ENCODE results near the gene ARHGEF28. TPM values are rescaled to one million over a fixed set of nuclear protein-coding genes. Genes with fewer than 3 reads are reported as not detected.

Gene ARHGEF28
- total RNA-seq, 1 donor from 2014 or later: 0.93 TPM

DNA sequence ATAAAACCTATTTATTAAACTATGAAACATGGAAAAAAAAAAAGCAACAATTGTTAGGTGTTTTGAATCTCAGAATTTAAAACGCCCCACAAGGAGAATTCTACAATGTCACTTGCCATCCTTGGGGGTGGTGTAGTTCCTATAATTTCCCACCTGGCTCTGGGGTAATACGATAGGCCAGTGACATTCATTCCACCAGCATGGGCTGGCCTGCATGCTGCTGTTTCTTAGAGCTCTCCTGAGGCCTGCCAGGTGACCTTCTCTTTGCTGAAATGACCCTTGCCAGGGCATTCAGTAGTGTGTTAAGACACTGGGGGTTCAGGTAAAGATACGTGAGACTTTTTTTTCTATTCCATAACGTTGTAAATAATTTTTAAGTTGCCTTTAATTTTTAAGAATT, 10.0 kb upstream of the ARHGEF28 start:
- H3K36me3 Mint-ChIP-seq (ENCODE audit: low read depth): no peaks in the 10 kb centered on the region
- no peak overlapping the region for H3K27ac Mint-ChIP-seq (ENCODE audit: unreplicated experiment)
- TF ChIP-seq, protein P1, sequence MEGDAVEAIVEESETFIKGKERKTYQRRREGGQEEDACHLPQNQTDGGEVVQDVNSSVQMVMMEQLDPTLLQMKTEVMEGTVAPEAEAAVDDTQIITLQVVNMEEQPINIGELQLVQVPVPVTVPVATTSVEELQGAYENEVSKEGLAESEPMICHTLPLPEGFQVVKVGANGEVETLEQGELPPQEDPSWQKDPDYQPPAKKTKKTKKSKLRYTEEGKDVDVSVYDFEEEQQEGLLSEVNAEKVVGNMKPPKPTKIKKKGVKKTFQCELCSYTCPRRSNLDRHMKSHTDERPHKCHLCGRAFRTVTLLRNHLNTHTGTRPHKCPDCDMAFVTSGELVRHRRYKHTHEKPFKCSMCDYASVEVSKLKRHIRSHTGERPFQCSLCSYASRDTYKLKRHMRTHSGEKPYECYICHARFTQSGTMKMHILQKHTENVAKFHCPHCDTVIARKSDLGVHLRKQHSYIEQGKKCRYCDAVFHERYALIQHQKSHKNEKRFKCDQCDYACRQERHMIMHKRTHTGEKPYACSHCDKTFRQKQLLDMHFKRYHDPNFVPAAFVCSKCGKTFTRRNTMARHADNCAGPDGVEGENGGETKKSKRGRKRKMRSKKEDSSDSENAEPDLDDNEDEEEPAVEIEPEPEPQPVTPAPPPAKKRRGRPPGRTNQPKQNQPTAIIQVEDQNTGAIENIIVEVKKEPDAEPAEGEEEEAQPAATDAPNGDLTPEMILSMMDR (conservative IDR thresholded peaks at IDR 0.05): no peak
- H3K4me3 Mint-ChIP-seq: no peak overlapping the region
- DNase-seq (ENCODE audit: low read depth, low spot score): no peak
- peaks cover 37% of the 10 kb centered on the region for H3K27me3 Mint-ChIP-seq (ENCODE audit: low read depth)
- H3K4me1 Mint-ChIP-seq: no peaks in the 10 kb centered on the region
- no peaks in the 10 kb centered on the region for H3K9me3 Mint-ChIP-seq

DNA sequence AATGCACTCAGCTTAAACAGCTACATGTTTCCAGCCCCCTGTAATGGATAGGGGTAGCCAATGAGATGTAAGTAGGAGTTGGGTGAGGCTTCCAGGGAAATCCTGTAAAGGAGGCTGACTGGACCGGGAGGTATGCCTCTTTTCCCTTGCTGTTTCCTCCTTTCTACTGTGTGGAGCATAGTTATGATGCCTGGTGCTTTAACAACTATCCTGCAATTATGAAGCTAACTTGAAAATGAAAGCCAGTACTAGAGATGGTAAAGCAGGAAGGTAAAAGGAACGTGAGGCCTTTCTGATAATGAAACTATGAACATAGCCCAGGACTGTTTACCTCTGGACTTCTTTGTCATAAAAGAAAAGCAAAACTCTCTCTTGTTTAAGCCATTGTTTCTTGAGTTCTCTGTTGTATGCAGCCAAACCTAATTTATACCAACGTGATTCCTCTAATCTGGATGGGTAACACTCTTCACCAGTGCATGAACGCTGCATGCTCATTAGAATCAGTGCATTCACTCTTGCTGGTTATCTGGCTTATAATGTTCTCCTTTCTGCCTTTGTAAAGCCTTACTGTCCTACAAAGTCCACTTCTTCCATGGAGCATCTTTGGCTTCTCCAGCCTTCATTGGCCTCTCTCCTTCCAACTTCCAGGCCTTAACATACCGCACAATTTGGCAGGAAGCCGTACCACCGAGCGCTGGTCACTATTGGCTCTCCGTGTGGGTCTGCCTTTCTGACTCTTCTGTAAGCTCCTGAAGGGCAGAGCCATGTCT, 8.3 kb upstream of the ARHGEF28 start:
- H3K4me1 Mint-ChIP-seq: no peaks in the 10 kb centered on the region
- no peaks in the 10 kb centered on the region for H3K9me3 Mint-ChIP-seq
- no peak for DNase-seq (ENCODE audit: low read depth, low spot score)
- H3K27ac Mint-ChIP-seq (ENCODE audit: unreplicated experiment): no peak overlapping the region
- no peaks in the 10 kb centered on the region for H3K36me3 Mint-ChIP-seq (ENCODE audit: low read depth)
- peaks cover 39% of the 10 kb centered on the region for H3K27me3 Mint-ChIP-seq (ENCODE audit: low read depth)
- H3K4me3 Mint-ChIP-seq: no peak overlapping the region
- TF ChIP-seq, protein P1 (conservative IDR thresholded peaks at IDR 0.05): no peak

DNA sequence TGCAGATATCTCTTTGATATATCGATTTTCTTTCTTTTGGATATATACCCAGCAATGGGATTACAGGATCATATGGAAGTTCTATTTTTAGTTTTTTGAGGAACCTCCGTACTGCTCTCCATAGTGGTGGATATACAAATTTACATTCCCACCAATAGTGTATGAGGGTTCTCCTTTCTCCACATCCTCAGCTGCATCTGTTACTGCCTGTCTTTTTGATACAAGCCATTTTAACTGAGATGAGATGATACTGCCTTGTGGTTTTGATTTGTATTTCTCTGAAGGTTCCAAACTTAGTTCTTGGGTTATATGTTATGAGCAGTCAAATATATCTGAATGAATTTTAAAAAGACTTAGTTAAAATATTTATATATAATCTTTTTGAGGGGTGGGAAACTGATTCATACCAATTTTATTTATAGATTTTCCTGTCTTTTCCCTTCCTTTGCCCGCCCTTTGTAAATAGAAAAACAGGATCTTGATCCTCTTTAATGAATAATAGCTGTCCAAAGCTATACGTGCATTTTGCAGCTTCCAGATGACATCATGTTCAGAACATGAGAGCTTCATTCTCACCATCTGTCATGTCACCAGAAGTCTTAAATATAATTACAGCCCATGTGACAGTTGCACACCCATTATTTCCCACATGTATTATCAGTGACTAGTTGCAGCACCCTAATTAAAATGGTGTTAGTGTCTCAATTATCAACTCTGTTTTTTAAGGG, 6.2 kb upstream of the ARHGEF28 start:
- H3K4me1 Mint-ChIP-seq: no peaks in the 10 kb centered on the region
- no peak overlapping the region for H3K4me3 Mint-ChIP-seq
- no peak for DNase-seq (ENCODE audit: low read depth, low spot score)
- TF ChIP-seq, protein P1 (conservative IDR thresholded peaks at IDR 0.05): no peak
- H3K9me3 Mint-ChIP-seq: no peaks in the 10 kb centered on the region
- no peak overlapping the region for H3K27ac Mint-ChIP-seq (ENCODE audit: unreplicated experiment)
- H3K36me3 Mint-ChIP-seq (ENCODE audit: low read depth): no peaks in the 10 kb centered on the region
- H3K27me3 Mint-ChIP-seq (ENCODE audit: low read depth): peaks cover 40% of the 10 kb centered on the region

DNA sequence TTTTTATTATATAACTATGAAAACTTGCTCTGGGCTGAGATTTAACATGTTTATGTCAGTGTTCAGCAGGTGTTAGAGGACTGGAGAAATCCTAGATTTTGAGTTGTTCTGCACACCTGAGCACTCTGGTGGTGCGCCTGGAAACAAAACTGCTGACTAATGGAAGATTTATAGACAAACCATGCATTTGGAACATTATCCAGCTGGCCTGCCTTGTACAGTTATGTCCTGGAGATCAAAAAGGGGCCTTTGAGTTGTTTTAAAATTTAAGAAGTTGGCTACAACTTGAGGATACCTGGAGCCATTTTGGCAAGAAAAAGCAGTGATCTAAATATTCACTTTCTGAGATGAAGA, 5.7 kb upstream of the ARHGEF28 start:
- Mint-ChIP-seq H3K27me3 (ENCODE audit: low read depth) (peaks cover 44% of the 10 kb centered on the region), H3K4me3 (no peak overlapping the region), H3K9me3 (no peaks in the 10 kb centered on the region), H3K36me3 (ENCODE audit: low read depth) (no peaks in the 10 kb centered on the region), H3K27ac (ENCODE audit: unreplicated experiment) (no peak overlapping the region), H3K4me1 (no peaks in the 10 kb centered on the region)
- TF ChIP-seq, protein P1 (conservative IDR thresholded peaks at IDR 0.05): no peak
- DNase-seq (ENCODE audit: low read depth, low spot score): no peak

DNA sequence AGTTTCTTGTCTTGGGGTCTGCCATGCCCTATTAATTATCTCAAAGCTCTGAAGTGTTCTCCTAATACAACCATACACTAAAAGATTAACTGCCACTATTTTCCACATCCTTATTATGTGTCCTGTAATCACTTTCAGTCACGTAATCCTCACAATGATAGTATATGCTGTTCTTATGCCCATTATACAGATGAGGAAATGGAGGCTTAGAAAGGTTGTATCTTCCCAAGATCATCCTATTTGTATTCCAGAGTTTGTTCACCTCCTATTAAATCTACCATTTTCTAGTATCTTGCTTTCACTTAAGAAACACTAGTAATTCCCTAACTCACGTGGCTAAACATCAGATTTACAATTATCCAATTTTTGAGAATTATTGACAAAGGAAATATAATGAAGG, 2.9 kb upstream of the ARHGEF28 start:
- DNase-seq (ENCODE audit: low read depth, low spot score): no peak
- Mint-ChIP-seq H3K27ac (ENCODE audit: unreplicated experiment) (no peak overlapping the region), H3K9me3 (no peaks in the 10 kb centered on the region), H3K27me3 (ENCODE audit: low read depth) (peaks cover 64% of the 10 kb centered on the region), H3K4me3 (no peak overlapping the region), H3K4me1 (no peaks in the 10 kb centered on the region), H3K36me3 (ENCODE audit: low read depth) (no peaks in the 10 kb centered on the region)
- TF ChIP-seq, protein P1 (conservative IDR thresholded peaks at IDR 0.05): no peak

All from neural crest cell (in vitro differentiated cells).